Activated T-cell treated with anti-CD3 and anti-CD28 coated beads, Interleukin-2, amount 50 U/mL, for 1 hour (primary cell): Measurements from ENCODE around the gene BBS2.

Experiments
- DNase-seq: peaks from one replicate; pipeline ENCODE4 v3.0.0-alpha.2; 2020

The BBS2 gene

GRCh38 chr16:56475201-56475600 is 44.6 kb downstream of the BBS2 start:
- DNase-seq: no peak

GRCh38 chr16:56470666-56471065 is 49.2 kb downstream of the BBS2 start:
- DNase-seq: no peak

DNA sequence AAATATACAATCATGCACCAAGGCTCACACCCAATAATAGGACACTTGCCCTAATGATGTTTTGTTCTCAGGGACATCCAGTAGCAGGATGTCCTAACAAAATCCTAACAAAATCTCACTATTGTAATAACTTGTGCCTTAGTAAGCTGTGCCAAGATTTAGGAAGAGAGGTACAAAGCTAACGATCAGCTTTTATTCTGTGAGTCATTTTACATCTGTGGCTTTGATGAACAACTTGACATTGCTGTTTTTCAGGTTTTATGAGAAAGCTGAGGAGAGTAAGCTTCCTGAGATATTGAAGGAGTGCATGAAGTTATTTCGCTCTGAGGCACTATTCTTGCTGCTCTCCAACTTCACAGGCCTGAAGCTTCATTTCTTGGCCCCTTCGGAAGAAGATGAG is 49.6 kb downstream of the BBS2 start:
- no peak for DNase-seq

- no peak for DNase-seq
These were observed 50.1 kb downstream of the BBS2 start for GRCh38 chr16:56469748-56470147.

DNA sequence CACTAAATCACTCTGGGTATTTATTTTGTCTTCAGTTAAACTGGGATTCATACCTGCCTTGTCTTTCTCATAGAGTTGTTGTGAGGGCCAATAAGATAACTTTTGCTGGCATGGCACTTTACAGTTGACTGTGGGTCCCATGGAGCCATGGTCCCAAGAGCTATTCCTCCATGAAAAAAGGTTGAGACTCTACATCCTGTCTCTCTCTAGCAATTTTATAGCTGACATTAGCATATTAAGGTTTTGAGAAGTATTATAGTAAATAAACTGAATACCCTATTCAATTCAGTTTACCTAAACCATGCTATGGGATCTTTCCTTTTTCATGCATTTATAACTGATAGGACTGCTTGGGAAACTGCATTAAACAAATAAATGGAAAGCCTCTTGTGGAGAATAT is 51.0 kb downstream of the BBS2 start:
- DNase-seq: no peak

DNA sequence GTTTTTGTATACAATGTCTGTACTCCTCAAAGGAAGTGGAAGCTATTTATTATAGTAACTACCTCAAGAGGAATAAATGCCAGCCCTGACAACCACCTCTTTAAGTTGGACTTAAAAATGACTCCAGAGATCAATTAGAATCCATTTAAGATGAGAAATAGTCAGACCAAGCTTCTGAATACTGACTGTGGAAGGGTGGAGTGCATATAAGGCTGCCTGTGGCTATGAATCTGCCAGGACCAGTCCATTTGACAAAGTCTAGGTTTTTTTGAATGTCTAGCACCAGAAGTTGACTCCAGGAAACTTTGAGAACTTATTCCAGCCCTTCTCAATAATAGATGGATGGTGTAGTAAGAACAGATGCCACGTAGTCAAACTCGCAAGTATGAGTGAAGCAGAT is 53.5 kb downstream of the BBS2 start:
- no peak for DNase-seq

GRCh38 chr16:56463153-56463552 is 56.7 kb downstream of the BBS2 start:
- DNase-seq: no peak

DNA sequence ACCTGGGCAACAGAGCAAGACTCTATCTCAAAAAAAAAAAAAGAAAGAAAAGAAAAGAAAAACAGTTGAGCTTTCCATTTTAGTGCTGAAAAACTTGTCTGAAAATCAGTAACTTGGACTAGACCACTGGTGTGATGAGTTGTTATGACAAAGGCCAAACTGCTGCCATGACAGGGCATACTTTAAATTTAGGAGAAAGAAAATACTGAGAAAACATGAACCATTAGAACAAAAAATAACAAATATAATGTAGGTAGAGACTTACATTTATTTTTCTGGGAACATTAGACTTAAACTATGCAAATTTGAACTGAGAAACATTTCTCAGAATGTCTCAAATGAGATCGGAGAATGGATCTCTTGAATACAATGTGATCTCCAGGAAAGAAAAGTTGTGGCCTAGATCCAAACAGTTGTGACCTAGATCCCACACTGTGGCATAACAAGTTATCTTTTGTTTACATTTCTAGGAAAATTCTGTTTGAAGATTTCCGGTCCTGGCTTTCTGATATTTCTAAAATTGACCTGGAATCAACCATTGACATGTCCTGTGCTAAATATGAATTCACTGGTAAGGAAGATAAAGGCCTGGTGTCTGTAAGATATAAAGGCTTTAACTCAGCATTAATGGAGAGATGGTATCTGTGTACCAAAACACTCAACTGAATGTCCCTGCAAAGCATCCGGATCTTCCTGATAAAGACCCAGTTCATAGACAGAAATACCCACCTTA is 57.6 kb downstream of the BBS2 start:
- no peak for DNase-seq

- DNase-seq: no peak
These were observed 59.7 kb downstream of the BBS2 start for GRCh38 chr16:56460101-56460500.

GRCh38 chr16:56457927-56458470 is 61.8 kb downstream of the BBS2 start:
- DNase-seq: no peak

DNA sequence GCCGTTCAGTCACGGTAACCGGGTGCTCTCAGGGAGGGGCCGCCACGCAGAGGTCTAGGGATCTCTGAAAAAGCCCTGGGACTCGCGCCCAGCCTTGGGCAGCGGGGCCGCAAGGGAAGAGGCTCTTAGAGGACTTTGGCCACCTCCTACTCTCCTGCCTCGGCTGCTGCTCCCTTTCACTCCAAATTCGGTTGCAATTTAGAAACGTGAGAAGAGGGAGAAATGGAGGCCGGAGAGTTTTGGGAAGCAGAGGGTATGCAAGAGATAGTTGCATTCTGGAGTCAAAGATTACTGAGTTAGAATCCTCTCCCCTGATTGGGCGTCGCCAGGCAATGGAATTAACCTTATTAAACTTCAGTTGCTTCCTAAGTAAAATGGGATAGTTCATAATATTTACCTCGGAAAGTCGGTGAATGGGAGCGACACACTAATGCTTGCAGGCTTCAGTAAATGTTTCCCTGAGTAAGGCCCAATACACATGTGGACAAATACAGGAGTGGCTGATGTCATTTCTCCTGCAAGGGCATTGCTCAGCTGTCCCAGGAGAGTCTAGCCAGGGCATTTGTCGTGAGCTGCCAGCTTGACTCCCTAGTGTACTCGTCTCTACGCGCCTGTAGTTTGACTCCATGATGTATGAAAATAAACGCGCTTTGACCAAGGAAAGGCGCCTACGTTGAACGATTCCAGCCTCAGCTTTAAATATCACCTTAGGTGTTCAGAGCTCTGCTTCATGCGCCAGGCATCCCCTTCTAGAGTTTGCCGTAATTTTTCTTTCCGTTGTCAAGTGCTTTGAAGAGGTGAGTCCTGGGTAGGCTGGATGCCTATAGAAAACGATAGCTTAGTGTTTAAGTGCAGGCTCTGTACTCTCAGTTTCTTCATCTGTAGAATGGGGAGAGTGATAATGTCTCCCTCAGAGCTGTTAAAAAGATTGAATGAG is 67.8 kb downstream of the BBS2 start:
- DNase-seq: peak; percentile 26

DNA sequence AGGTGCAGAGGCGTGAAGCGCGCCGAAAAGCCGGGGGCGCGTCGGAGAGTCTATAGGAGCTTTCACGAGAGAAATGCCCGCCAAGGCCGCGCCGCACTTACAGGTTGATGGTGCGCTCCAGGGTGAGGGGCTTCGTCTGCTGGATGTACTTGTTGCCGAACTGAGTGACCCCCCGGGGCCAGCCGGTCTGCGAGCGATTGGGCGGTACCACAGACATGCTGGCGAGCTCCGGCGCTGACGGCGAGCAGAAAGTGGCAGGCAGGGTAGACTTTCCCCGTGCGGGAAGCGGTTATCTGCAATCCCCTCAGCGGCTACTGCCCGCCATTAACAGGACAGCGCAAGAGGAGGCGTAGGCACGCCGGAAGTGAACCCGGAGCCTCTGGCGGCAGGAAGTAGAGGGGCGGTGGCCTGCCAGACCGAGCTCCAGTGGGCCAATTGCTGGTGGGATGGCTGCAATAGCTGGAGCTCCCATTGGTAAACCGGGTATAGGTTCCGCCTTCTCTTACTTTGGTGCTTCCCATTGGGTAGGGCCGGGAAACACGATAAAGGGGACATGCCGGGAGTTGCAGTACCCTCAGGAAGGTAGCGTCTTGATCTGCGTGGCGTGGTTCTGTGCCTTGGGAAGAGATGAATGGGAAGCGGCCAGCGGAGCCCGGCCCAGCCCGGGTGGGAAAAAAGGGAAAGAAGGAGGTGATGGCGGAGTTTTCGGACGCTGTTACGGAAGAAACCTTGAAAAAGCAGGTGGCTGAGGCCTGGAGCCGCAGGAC is 68.7 kb downstream of the BBS2 start, which contains the start of the genes NUDT21 and OGFOD1:
TSS of gene NUDT21 (minus strand) at position 347 of the 767 bp plus-strand sequence. CDS start at position 217, 130 bp downstream.
TSS of gene OGFOD1 (plus strand) at position 569 of the 767 bp plus-strand sequence. CDS start at position 628, 59 bp downstream.
- DNase-seq: peak; percentile 85

DNA sequence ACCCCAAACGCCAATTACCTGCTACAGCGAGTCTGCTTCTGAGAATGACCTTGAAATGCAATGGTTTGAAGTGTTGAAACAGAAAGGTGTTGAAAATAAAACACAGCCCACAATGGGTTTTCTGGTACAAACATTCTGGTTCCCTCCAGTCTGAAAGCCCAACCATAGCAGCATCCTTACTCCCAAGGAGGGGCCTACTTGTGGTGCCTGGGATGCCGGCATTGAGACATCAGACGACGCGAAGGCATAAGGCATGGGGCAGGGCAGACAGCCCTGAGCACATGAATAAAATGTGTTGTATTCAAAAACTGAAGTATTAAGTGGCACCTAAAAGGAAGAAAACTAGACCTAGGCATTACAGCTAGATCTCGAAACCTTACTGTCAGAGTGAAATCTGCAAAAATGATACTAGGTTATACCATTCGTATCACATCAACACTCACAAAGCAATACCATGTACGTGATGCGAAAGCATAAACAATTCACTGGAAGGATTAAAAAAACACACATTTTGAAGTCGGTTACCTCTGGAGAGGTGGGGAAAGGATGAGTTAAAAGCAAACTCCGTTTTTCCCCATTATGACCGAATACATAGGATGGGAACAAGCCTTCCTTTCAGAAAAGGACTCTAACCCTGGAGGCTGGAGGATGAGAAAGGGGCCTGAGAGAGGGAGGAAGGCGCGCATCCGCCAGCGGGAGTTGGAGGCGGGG is 69.4 kb downstream of the BBS2 start:
- no peak for DNase-seq

DNA sequence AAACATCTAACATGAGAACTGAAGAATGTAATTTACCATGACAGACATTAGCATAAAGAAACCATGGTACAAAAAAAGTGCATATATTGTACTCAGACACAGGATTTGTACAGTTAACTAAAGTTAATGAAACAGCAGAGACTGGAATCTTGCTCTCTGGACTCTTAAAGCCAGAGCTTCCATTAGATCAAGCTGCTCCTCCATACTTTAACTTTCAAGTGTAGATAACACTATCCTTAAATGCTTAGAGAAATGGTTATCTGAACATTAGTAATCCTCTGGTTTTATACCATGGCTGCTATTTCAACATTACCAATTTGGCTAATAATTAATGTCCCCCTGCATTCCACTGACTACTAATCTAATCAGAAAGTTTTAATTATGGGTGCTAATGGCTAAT is 71.8 kb downstream of the BBS2 start:
- DNase-seq: no peak

- no peak for DNase-seq
These were observed 72.5 kb downstream of the BBS2 start for GRCh38 chr16:56447286-56447685.

GRCh38 chr16:56438038-56438437 is 81.8 kb downstream of the BBS2 start:
- DNase-seq: no peak

- DNase-seq: no peak
These were observed 83.6 kb downstream of the BBS2 start for GRCh38 chr16:56436258-56436657.
